GM12874 (cell line): ENCODE data around the gene PIP4K2C.

Experiments used
- TF ChIP-seq, protein P1 (sequence below): IDR thresholded peaks from 2 replicates; pipeline ENCODE4 v1.5.1; 2011; ENCODE audit warnings: low read depth, mild to moderate bottlenecking, control low read depth, low read length, moderate library complexity; ENCODE audit not compliant: insufficient read depth

The PIP4K2C gene

GRCh38 chr12:57552306-57552651 lies 38.7 kb upstream of the PIP4K2C start:
- TF ChIP-seq, protein P1, sequence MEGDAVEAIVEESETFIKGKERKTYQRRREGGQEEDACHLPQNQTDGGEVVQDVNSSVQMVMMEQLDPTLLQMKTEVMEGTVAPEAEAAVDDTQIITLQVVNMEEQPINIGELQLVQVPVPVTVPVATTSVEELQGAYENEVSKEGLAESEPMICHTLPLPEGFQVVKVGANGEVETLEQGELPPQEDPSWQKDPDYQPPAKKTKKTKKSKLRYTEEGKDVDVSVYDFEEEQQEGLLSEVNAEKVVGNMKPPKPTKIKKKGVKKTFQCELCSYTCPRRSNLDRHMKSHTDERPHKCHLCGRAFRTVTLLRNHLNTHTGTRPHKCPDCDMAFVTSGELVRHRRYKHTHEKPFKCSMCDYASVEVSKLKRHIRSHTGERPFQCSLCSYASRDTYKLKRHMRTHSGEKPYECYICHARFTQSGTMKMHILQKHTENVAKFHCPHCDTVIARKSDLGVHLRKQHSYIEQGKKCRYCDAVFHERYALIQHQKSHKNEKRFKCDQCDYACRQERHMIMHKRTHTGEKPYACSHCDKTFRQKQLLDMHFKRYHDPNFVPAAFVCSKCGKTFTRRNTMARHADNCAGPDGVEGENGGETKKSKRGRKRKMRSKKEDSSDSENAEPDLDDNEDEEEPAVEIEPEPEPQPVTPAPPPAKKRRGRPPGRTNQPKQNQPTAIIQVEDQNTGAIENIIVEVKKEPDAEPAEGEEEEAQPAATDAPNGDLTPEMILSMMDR = no peak

- TF ChIP-seq, protein P1 = no peak
These were observed 38.1 kb upstream of the PIP4K2C start for GRCh38 chr12:57552835-57553313.

- TF ChIP-seq, protein P1 = no peak
These were observed 37.4 kb upstream of the PIP4K2C start for GRCh38 chr12:57553343-57554202.

- TF ChIP-seq, protein P1 = no peak
These were observed 36.5 kb upstream of the PIP4K2C start for GRCh38 chr12:57554453-57554852.

GRCh38 chr12:57554897-57555296 lies 36.1 kb upstream of the PIP4K2C start:
- TF ChIP-seq, protein P1 = no peak

DNA sequence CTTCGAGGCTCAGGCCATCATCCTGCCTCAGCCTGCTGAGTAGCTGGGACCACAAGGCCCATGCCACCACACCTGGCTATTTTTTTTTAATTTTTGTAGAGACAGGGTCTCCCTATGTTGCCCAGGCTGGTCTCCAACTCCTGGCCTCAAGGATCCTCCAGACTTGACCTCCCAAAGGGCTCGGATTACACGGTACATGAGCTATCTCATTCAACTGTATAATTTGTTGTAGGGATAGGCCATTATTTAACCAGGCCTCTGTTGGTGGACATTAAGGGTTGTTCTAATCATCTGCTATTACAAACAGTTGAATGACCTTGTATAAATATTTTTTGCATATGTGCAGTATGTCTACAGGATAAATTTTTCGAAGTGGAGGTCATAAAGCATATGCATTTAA lies 32.1 kb upstream of the PIP4K2C start:
- TF ChIP-seq, protein P1 = no peak

DNA sequence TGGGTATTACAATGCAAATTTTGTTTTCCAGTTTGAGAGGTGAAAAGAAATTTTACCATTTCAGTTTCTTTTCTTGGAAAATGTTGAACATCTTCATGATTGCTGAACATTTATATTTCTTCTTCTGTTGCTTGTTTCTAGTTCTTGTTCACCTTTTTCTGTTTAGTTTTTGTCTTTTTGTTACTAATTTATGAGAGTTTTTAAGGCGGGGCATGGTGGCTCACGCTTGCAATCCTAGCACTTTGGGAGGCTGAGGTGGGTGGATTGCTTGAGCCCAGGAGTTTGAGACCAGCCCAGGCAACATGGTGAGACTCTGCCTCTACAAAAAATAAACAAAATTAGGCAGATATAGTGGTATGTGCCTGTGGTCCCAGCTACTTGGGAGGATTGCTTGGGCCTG lies 30.5 kb upstream of the PIP4K2C start:
- TF ChIP-seq, protein P1 = no peak
